ENCODE data around the gene CLIP1. TPM values are rescaled to one million over a fixed set of nuclear protein-coding genes. Genes with fewer than 3 reads are reported as not detected.

The CLIP1 gene
- total and polyA plus RNA-seq, 7 donors, result 16.8 to 257 (median 159) TPM

GRCh38 chr12:122310626-122311333, 111.7 kb downstream of the CLIP1 start:
- intact Hi-C loops (cut with DNase I), result no loop called here
- no peak for DNase-seq
- no peaks in the 10 kb centered on the region for H3K27me3 ChIP-seq
- no peak for TF ChIP-seq EP300 (IDR thresholded peaks at IDR 0.05)
- TF ChIP-seq POLR2AphosphoS5 (IDR thresholded peaks at IDR 0.05), result no peak
- TF ChIP-seq POLR2A (IDR thresholded peaks at IDR 0.05), result no peak
- H3K4me1 ChIP-seq, result no peaks in the 10 kb centered on the region
- H3K9me3 ChIP-seq, result no peaks in the 10 kb centered on the region
- H3K4me3 ChIP-seq, result no peak overlapping the region
- H3K27ac ChIP-seq, result no peak overlapping the region
- 79 to 97% methylated on average over 3 of the region's 3 CpGs for WGBS, 2 donors
- peaks cover 7 to 98% (median 51%) of the 10 kb centered on the region in 4 donors for H3K36me3 ChIP-seq

DNA sequence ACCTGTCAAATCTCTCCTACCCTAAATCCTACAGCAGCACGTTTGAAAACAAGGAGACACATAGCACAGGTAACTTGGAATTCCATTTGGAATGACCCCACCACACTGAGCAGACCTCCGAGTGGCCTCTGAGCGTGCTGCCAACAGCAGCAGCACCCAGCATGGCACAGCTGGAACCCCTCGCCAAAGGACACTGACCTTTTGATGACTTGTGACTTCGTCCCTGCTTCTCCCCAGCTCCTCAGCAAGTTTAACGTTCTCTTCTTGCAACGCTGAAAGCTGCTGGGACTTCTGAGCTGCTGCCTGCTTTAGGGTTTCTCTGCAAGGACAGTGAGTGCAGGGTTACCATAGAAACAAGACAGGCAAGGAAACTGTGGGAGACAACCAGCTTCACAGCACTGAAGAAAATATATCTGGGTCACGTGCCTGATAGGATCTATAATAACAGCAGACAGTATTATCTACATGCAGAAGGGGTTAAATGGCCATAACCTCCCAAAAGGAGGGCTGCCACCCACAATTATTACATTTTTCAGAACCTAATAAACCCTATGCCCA, 112.8 kb downstream of the CLIP1 start:
- H3K27me3 ChIP-seq, result no peaks in the 10 kb centered on the region
- H3K4me3 ChIP-seq, result no peak overlapping the region
- no peak for DNase-seq
- H3K4me1 ChIP-seq, result no peaks in the 10 kb centered on the region
- peaks cover 7 to 98% (median 56%) of the 10 kb centered on the region in 4 donors for H3K36me3 ChIP-seq
- intact Hi-C loops (cut with DNase I), result no loop called here
- no peaks in the 10 kb centered on the region for H3K9me3 ChIP-seq
- 86 to 87% methylated on average over 8 of the region's 8 CpGs for WGBS, 2 donors
- no peak for TF ChIP-seq EP300 (IDR thresholded peaks at IDR 0.05)
- no peak overlapping the region for H3K27ac ChIP-seq

- intact Hi-C loops (cut with DNase I), result no loop called here
- Histone ChIP-seq H3K27me3 (no peaks in the 10 kb centered on the region), H3K27ac (no peak overlapping the region), H3K36me3 (peaks cover 7 to 98% (median 58%) of the 10 kb centered on the region in 4 donors), H3K9me3 (no peaks in the 10 kb centered on the region), H3K4me1 (no peaks in the 10 kb centered on the region), H3K4me3 (no peak overlapping the region)
- 96 to 99% methylated on average over 1 of the region's 1 CpG for WGBS, 2 donors
- TF ChIP-seq, protein P1, sequence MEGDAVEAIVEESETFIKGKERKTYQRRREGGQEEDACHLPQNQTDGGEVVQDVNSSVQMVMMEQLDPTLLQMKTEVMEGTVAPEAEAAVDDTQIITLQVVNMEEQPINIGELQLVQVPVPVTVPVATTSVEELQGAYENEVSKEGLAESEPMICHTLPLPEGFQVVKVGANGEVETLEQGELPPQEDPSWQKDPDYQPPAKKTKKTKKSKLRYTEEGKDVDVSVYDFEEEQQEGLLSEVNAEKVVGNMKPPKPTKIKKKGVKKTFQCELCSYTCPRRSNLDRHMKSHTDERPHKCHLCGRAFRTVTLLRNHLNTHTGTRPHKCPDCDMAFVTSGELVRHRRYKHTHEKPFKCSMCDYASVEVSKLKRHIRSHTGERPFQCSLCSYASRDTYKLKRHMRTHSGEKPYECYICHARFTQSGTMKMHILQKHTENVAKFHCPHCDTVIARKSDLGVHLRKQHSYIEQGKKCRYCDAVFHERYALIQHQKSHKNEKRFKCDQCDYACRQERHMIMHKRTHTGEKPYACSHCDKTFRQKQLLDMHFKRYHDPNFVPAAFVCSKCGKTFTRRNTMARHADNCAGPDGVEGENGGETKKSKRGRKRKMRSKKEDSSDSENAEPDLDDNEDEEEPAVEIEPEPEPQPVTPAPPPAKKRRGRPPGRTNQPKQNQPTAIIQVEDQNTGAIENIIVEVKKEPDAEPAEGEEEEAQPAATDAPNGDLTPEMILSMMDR (IDR thresholded peaks at IDR 0.05), result no peak
- no peak for TF ChIP-seq EP300 (IDR thresholded peaks at IDR 0.05)
- TF ChIP-seq POLR2AphosphoS5 (IDR thresholded peaks at IDR 0.05), result no peak
- no peak for TF ChIP-seq POLR2A (IDR thresholded peaks at IDR 0.05)
- DNase-seq, result no peak
Observed at GRCh38 chr12:122308811-122309210, 113.7 kb downstream of the CLIP1 start.

- H3K27me3 ChIP-seq, result no peaks in the 10 kb centered on the region
- H3K27ac ChIP-seq, result no peak overlapping the region
- H3K4me3 ChIP-seq, result no peak overlapping the region
- H3K9me3 ChIP-seq, result no peaks in the 10 kb centered on the region
- TF ChIP-seq EP300 (IDR thresholded peaks at IDR 0.05) (no peak), POLR2AphosphoS5 (IDR thresholded peaks at IDR 0.05) (no peak), POLR2A (IDR thresholded peaks at IDR 0.05) (no peak)
- TF ChIP-seq, protein P1 (IDR thresholded peaks at IDR 0.05), result no peak
- no peaks in the 10 kb centered on the region for H3K4me1 ChIP-seq
- H3K36me3 ChIP-seq, result peaks cover 7 to 98% (median 57%) of the 10 kb centered on the region in 4 donors
- no peak for DNase-seq
- WGBS, 2 donors, result 85 to 89% methylated on average over 4 of the region's 4 CpGs
- intact Hi-C loops (cut with DNase I), result no loop called here
Observed at GRCh38 chr12:122306407-122306806, 116.1 kb downstream of the CLIP1 start.

DNA sequence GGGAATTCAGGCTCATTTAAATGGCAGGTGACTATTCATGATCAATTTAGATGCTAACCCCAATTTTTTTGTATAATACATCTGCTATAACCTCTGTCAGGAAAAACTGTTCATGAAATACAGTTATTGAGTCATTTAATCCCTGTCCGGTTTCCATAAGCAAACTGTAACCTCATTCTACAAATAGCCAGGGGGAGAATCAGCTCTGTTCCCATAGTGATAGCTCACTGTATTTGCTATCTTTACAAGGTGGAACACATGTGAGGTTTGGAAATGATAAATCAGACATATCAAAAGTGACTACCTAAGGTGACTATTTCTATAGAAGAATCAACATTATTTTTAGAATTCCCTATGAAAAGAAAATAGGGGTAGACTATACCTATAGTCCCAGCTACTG, 117.5 kb downstream of the CLIP1 start:
- Histone ChIP-seq H3K36me3 (peaks cover 7 to 90% (median 56%) of the 10 kb centered on the region in 4 donors), H3K4me3 (no peak overlapping the region), H3K9me3 (no peaks in the 10 kb centered on the region), H3K27me3 (no peaks in the 10 kb centered on the region), H3K27ac (no peak overlapping the region), H3K4me1 (no peaks in the 10 kb centered on the region)
- WGBS, 2 donors, result 91 to 92% methylated on average over 1 of the region's 1 CpG
- no peak for TF ChIP-seq POLR2A (IDR thresholded peaks at IDR 0.05)
- TF ChIP-seq, protein P1 (IDR thresholded peaks at IDR 0.05), result no peak
- TF ChIP-seq EP300 (IDR thresholded peaks at IDR 0.05), result no peak
- TF ChIP-seq POLR2AphosphoS5 (IDR thresholded peaks at IDR 0.05), result no peak
- intact Hi-C loops (cut with DNase I), result loop anchor here (5.0 kb wide), 1 partner anchor 42 kb away; no protein-coding TSS in a partner anchor
- no peak for DNase-seq

All from sigmoid colon (tissue), 7 donors.